Heart left ventricle (tissue), 13 donors: ENCODE data around the gene YPEL5.
A peak's percentile ranks its signal among the peaks of the same experiment; 100 is the strongest.

ENCODE experiments used
- CTCF ChIP-seq, 12 donors: fragments of 200-600 bp; sonication (generic) in 4 of 12; IDR thresholded peaks; one replicate each; pipeline versions ENCODE4 v1.5.0 to v1.8.0; 2018 to 2022; ENCODE audit warnings: antibody characterized with exemption in 12 of 12, mild to moderate bottlenecking in 5 of 12
- POLR2A ChIP-seq, 2 donors: fragments of 450-650 bp; IDR thresholded peaks; one replicate each; pipeline ENCODE4 v1.6.1; 2017; ENCODE audit warnings: antibody characterized with exemption in 2 of 2, mild to moderate bottlenecking in 2 of 2, moderate library complexity in 2 of 2
- donor health status: ischemic (EF 13 %, LVEDD 7.1; RV severe dilation, severe dysfunction).
- donor health status: DM: no; HTN: yes; CAD: no.
- donor health status: DM: no; HTN: no; CAD: no.
- donor health status: ischemic (EF 25% LVEDD 6.9; RV normal size, moderate dysfunction).
- donor health status: ischemic (EF 25% LVEDD 5.7; RV mildly dilated, moderate dysfunction).
- donor health status: ischemic (EF 35%, LVEDD 5.7; RV mildly dilated, moderate dysfunction).
- donor health status: nonischemic (EF 11% LVEDD 7.7; RV severe dilation, severe dysfunction).
- donor health status: DM: yes; HTN: yes; CAD: no.
- donor health status: PGD.
- donor health status: ischemic (EF 29% LVEDD 5.4; RV normal size, mild dysfunction).
- donor health status: nonischemic (EF 23%, LVEDD 6.1; RV moderate dilation, normal function).

DNA sequence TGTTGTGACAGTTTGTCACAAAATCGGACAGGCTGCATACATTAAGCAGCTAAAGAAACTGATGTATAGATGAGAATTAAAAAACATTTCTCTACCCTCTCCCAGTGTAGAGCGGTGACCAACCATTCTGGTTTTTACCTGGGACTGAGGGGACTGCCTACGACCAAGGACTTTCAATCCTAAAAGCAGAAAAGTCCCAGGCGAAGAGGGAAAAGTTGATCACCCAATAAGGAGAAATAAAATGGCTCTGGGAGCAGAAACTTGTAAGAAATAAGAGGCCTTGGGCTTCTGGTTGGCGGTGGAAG is 30.9 kb upstream of the YPEL5 start:
- TF ChIP-seq CTCF (IDR thresholded peaks at IDR 0.05) (peak in 1 of 12 donors; percentile 7), POLR2A (IDR thresholded peaks at IDR 0.05) (no peak)
